Epithelial cell of esophagus (primary cell): ENCODE results near the gene ERP27.
A peak's percentile ranks its signal among the peaks of the same experiment; 100 is the strongest.

Experiments used
- DNase-seq: peaks from one replicate; pipeline ENCODE4 v3.0.0; 2010; ENCODE audit warnings: low read depth
- H3K4me3 ChIP-seq: 2 replicates; pipeline ENCODE4 v1.5.1; 2011; ENCODE audit warnings: mild to moderate bottlenecking, low read length, control low read depth
- CTCF ChIP-seq: IDR thresholded peaks from 2 replicates; pipeline ENCODE4 v1.5.1; 2011; ENCODE audit warnings: low read depth, mild to moderate bottlenecking, low read length, control low read depth, inconsistent platforms; ENCODE audit not compliant: insufficient read depth; ENCODE audit errors: missing control alignments

Gene ERP27

GRCh38 chr12:14931791-14932560, 6.4 kb downstream of the ERP27 start:
- DNase-seq: peak; percentile 80
- no peak overlapping the region for H3K4me3 ChIP-seq
- TF ChIP-seq CTCF: no peak

- no peak for TF ChIP-seq CTCF
These were observed 7.0 kb downstream of the ERP27 start for GRCh38 chr12:14931359-14931758.

GRCh38 chr12:14930299-14930698, 8.0 kb downstream of the ERP27 start:
- DNase-seq: no peak
- no peak for TF ChIP-seq CTCF

More at GRCh38 chr12:14931359-14931758, 7.0 kb downstream of the ERP27 start:
- H3K4me3 ChIP-seq: no peak overlapping the region
- no peak for DNase-seq

GRCh38 chr12:14928931-14929330, 9.4 kb downstream of the ERP27 start:
- DNase-seq: peak; percentile 88
- no peak for TF ChIP-seq CTCF
- peak overlapping the region; percentile 11 for H3K4me3 ChIP-seq

More at GRCh38 chr12:14930299-14930698, 8.0 kb downstream of the ERP27 start:
- H3K4me3 ChIP-seq: no peak overlapping the region

- H3K4me3 ChIP-seq: no peak overlapping the region
- DNase-seq: no peak
- no peak for TF ChIP-seq CTCF
These were observed 11.1 kb downstream of the ERP27 start for GRCh38 chr12:14927267-14927666.

GRCh38 chr12:14924541-14924940, 13.8 kb downstream of the ERP27 start:
- TF ChIP-seq CTCF: no peak
- H3K4me3 ChIP-seq: no peak overlapping the region
- DNase-seq: no peak

GRCh38 chr12:14923944-14924343, 14.4 kb downstream of the ERP27 start:
- no peak for TF ChIP-seq CTCF
- no peak for DNase-seq
- H3K4me3 ChIP-seq: no peak overlapping the region
